ENCODE data around the gene HIVEP3.

HIVEP3 gene

GRCh38 chr1:41540886-41541591 lies 377.7 kb downstream of the HIVEP3 start:
- no peak for DNase-seq

GRCh38 chr1:41539999-41540398 lies 378.7 kb downstream of the HIVEP3 start:
- DNase-seq, result no peak

- DNase-seq, result no peak
These were observed 379.3 kb downstream of the HIVEP3 start for GRCh38 chr1:41539418-41539805.

GRCh38 chr1:41538741-41539417 lies 379.8 kb downstream of the HIVEP3 start:
- no peak for DNase-seq

- no peak for DNase-seq
These were observed 380.9 kb downstream of the HIVEP3 start for GRCh38 chr1:41537788-41538351.

GRCh38 chr1:41537251-41537650 lies 381.5 kb downstream of the HIVEP3 start:
- DNase-seq, result no peak

GRCh38 chr1:41536361-41536802 lies 382.3 kb downstream of the HIVEP3 start:
- DNase-seq, result no peak

- no peak for DNase-seq
These were observed 383.0 kb downstream of the HIVEP3 start for GRCh38 chr1:41535716-41536115.

- DNase-seq, result no peak
These were observed 383.4 kb downstream of the HIVEP3 start for GRCh38 chr1:41535276-41535675.

- no peak for DNase-seq
These were observed 384.3 kb downstream of the HIVEP3 start for GRCh38 chr1:41534181-41535076.

- DNase-seq, result no peak
These were observed 385.0 kb downstream of the HIVEP3 start for GRCh38 chr1:41533731-41534080.

GRCh38 chr1:41533016-41533730 lies 385.5 kb downstream of the HIVEP3 start:
- DNase-seq, result no peak

GRCh38 chr1:41532206-41532975 lies 386.3 kb downstream of the HIVEP3 start:
- no peak for DNase-seq

GRCh38 chr1:41530411-41530810 lies 388.3 kb downstream of the HIVEP3 start:
- no peak for DNase-seq

- DNase-seq, result no peak
These were observed 388.9 kb downstream of the HIVEP3 start for GRCh38 chr1:41529621-41530395.

GRCh38 chr1:41528726-41529605 lies 389.8 kb downstream of the HIVEP3 start:
- no peak for DNase-seq

GRCh38 chr1:41528106-41528505 lies 390.6 kb downstream of the HIVEP3 start:
- DNase-seq, result no peak

- DNase-seq, result no peak
These were observed 391.7 kb downstream of the HIVEP3 start for GRCh38 chr1:41526956-41527561.

- DNase-seq, result no peak
These were observed 392.7 kb downstream of the HIVEP3 start for GRCh38 chr1:41525891-41526587.
